Memory B cell (primary cell): ENCODE results near the gene TEX19.

Experiments used
- ATAC-seq: fragments of 150-1000 bp; cut with Tn5 transposase; 2 replicates; pipeline ENCODE4 v1.10.0; 2021; ENCODE audit warnings: low read depth, mild to moderate bottlenecking, moderate library complexity
- DNase-seq, 2 donors: peaks; one replicate each; pipeline ENCODE4 v3.0.0; 2022; ENCODE audit warnings: low spot score in 2 of 2
- H3K27ac Mint-ChIP-seq: one replicate; pipeline ENCODE4 v1.8.0; 2022; ENCODE audit warnings: mild to moderate bottlenecking, moderate library complexity, mixed read lengths
- H3K27me3 Mint-ChIP-seq: one replicate; pipeline ENCODE4 v1.8.0; 2022; ENCODE audit warnings: mixed read lengths
- H3K36me3 Mint-ChIP-seq: one replicate; pipeline ENCODE4 v1.8.0; 2022; ENCODE audit warnings: mild to moderate bottlenecking, mixed read lengths
- H3K4me1 Mint-ChIP-seq: one replicate; pipeline ENCODE4 v1.8.0; 2022; ENCODE audit warnings: mixed read lengths
- H3K4me3 Mint-ChIP-seq: one replicate; pipeline ENCODE4 v1.8.0; 2022; ENCODE audit warnings: mild to moderate bottlenecking, moderate library complexity, mixed read lengths
- H3K9me3 Mint-ChIP-seq: one replicate; pipeline ENCODE4 v1.8.0; 2022; ENCODE audit warnings: mixed read lengths

Gene TEX19

GRCh38 chr17:82388922-82389283, 29.9 kb downstream of the TEX19 start:
- no peak for DNase-seq
- Mint-ChIP-seq H3K4me1 (peaks cover 6% of the 10 kb centered on the region), H3K9me3 (no peaks in the 10 kb centered on the region)

GRCh38 chr17:82389379-82389778, 30.3 kb downstream of the TEX19 start:
- H3K4me1 Mint-ChIP-seq: peaks cover 6% of the 10 kb centered on the region
- no peaks in the 10 kb centered on the region for H3K9me3 Mint-ChIP-seq
- no peak overlapping the region for H3K27ac Mint-ChIP-seq
- ATAC-seq: no peak
- peaks cover 8% of the 10 kb centered on the region for H3K27me3 Mint-ChIP-seq
- H3K36me3 Mint-ChIP-seq: peaks cover 11% of the 10 kb centered on the region
- H3K4me3 Mint-ChIP-seq: no peak overlapping the region
- no peak for DNase-seq

More at GRCh38 chr17:82388922-82389283, 29.9 kb downstream of the TEX19 start:
- peaks cover 11% of the 10 kb centered on the region for H3K36me3 Mint-ChIP-seq
- H3K4me3 Mint-ChIP-seq: no peak overlapping the region
- no peak overlapping the region for H3K27ac Mint-ChIP-seq
- peaks cover 8% of the 10 kb centered on the region for H3K27me3 Mint-ChIP-seq
- ATAC-seq: no peak

DNA sequence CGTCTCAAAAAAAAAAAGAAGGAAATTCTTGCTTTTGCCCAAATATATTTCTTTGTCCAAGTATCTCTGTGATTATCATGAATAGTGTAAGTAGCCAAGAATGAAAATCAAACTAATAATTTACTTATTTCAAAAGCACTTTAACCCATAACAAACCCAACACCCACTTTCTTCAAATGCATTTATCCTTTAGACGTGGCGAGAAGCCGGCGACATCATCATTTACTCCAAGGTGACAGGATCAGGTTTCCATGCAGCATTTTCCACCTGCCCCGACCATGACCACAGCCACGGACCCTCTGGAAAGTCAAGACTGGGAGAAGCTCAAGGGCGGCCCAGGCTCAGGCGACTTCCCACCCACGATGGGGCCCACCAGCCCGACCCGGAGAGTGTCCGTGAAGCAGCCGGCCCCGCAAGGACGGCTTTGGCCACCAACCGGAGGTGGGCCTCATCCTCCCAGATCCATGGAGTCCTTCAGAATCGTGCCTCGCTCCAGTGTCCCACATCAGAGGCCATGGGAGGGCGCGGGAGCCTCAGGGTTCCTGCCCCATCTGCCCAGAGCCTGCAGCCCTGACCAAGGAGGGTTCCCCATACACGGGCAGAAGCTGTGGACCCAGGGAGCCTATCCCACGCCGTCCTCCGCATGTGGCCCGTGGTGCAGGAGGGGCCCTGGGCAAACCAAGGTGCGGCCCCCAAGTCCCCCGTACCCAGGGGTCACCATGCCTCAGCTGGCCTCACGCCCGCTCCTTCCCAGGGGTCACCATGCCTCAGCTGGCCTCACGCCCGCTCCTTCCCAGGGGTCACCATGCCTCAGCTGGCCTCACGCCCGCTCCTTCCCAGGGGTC, 31.2 kb downstream of the TEX19 start:
- Mint-ChIP-seq H3K9me3 (no peaks in the 10 kb centered on the region), H3K36me3 (peaks cover 11% of the 10 kb centered on the region), H3K27me3 (peaks cover 8% of the 10 kb centered on the region), H3K4me3 (no peak overlapping the region), H3K27ac (no peak overlapping the region), H3K4me1 (peaks cover 6% of the 10 kb centered on the region)
- DNase-seq (no peak), ATAC-seq (no peak)

- DNase-seq (no peak), ATAC-seq (no peak)
- Mint-ChIP-seq H3K36me3 (peaks cover 13% of the 10 kb centered on the region), H3K27me3 (peaks cover 7% of the 10 kb centered on the region), H3K4me3 (no peak overlapping the region), H3K27ac (no peak overlapping the region), H3K9me3 (no peaks in the 10 kb centered on the region), H3K4me1 (peaks cover 6% of the 10 kb centered on the region)
Measured at GRCh38 chr17:82390860-82391435, 31.9 kb downstream of the TEX19 start.

- Mint-ChIP-seq H3K27ac (no peak overlapping the region), H3K4me1 (peaks cover 6% of the 10 kb centered on the region), H3K36me3 (peaks cover 17% of the 10 kb centered on the region), H3K9me3 (no peaks in the 10 kb centered on the region), H3K27me3 (peaks cover under 1% of the 10 kb centered on the region), H3K4me3 (no peak overlapping the region)
- DNase-seq: no peak
- no peak for ATAC-seq
Measured at GRCh38 chr17:82391496-82392066, 32.5 kb downstream of the TEX19 start.

DNA sequence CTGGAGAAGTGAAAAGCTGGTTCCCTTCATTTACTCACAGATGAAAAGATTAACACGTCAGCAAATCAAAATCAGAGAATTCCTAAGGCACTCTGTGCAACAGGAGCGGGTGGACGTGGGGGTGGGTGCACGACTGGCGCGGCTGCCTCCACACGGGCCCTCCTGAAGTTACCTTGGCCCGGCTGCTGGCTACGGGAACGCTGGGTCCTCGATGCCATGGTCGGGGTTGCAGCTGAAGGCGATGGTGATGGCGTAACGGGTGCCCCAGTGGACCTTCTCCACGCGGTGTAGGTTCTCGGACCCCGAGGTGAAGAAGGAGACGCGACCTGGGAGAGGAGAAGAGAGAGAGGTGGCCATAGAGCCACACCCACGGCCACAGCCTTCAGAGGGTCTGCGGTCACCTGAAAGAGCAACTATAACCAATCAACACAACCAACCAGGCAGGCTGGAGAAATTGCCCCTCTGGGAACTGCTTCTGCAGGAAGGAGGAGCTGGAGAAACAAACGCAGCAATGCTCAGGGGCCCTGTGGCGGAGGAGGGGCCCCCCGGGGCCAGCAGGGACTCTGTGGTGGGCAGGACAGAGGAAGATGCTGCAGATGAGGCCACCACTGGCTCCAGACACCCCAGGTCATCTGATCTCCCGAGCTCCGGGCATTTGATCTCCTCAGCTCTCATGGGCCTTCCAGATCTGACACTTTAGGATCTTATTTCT, 33.3 kb downstream of the TEX19 start:
- no peak for DNase-seq

DNA sequence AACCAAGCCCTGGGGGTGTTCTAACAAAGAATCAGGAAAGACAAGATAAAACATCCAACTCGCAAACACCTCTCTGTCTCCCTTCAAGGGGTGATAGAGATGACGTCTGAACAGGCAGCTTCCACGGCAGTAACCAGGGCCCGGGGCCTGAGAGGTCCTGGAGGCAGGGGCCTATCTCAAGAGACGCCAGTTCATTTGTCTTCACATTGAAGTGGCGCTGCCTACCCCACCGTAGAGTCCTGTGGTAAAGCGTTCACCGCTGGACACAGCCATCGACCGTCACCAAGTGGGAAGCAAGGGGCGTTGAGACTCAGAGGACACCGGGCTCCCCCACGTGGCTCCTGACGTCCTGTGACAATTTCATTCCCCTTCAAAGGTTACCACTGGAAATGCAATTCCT, 33.9 kb downstream of the TEX19 start:
- H3K36me3 Mint-ChIP-seq: peaks cover 20% of the 10 kb centered on the region
- no peak overlapping the region for H3K4me3 Mint-ChIP-seq
- no peaks in the 10 kb centered on the region for H3K27me3 Mint-ChIP-seq
- ATAC-seq: no peak
- no peak for DNase-seq
- H3K9me3 Mint-ChIP-seq: no peaks in the 10 kb centered on the region
- H3K27ac Mint-ChIP-seq: no peak overlapping the region
- peaks cover under 1% of the 10 kb centered on the region for H3K4me1 Mint-ChIP-seq

More for the DNA sequence above, 33.3 kb downstream of the TEX19 start:
- H3K36me3 Mint-ChIP-seq: peaks cover 20% of the 10 kb centered on the region
- H3K27me3 Mint-ChIP-seq: no peaks in the 10 kb centered on the region
- peaks cover 6% of the 10 kb centered on the region for H3K4me1 Mint-ChIP-seq
- no peak overlapping the region for H3K4me3 Mint-ChIP-seq
- H3K9me3 Mint-ChIP-seq: no peaks in the 10 kb centered on the region
- no peak for ATAC-seq
- no peak overlapping the region for H3K27ac Mint-ChIP-seq

DNA sequence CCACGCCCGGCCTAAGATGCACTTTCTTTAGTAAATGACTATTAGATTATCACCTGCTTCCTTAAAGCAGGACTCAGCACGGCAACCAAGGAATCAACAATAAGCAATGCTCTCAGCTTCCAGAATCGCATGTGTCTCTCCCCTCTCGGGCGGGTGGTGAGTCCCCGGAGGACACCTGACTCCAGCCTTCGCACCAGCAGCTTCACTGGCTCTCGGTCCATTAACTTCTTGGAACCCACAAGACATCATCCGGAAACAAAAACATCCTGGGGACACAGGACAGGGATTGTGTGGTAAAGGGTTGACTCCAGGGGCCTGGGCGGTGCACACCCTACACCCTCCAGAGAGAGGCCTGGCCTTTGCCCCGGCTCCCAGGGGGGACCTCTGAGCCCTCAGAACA, 35.2 kb downstream of the TEX19 start:
- Mint-ChIP-seq H3K4me3 (no peak overlapping the region), H3K4me1 (no peaks in the 10 kb centered on the region), H3K27ac (no peak overlapping the region), H3K36me3 (peaks cover 20% of the 10 kb centered on the region), H3K27me3 (no peaks in the 10 kb centered on the region), H3K9me3 (no peaks in the 10 kb centered on the region)
- DNase-seq (no peak), ATAC-seq (no peak)

DNA sequence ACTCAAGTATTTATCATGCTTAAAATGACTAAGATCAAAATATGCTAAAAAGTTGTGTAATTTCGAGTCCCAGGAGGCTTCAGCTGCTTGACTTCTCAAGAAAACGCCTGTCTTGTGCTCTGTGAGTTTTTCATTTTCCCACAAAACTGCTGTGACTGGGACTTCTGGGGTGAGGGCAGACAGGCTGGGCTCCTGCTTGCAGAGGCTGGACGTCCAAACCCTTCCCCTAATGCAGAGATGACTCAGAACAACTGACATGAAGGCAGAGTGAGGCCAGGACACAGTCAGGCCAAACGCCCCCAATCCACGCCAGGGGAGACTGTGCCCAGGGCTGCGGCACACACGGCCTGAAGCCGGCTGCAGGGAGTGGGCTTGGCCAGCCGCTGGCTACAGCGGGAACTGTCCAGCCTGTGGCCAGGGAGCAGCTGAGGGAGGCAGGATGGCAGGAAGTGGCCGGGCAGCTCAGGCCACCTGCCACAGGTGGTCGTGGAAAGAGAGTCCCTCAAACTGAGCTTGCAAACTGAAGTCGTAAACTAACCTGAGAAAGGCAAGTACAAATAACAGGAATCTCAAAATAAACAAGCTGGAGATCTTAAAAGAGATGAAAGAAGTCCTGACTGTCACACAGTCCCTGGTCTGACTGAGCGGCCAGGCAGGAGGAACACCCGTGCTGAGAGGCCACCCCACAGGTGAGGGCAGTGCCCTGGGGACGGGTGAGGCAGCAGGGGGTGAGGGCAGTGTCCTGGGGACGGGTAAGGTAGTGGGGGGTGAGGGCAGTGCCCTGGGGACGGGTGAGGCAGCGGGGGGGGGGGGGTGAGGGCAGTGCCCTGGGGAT, 37.8 kb downstream of the TEX19 start:
- no peak overlapping the region for H3K27ac Mint-ChIP-seq
- ATAC-seq: no peak

GRCh38 chr17:82397449-82398335, 38.6 kb downstream of the TEX19 start:
- Mint-ChIP-seq H3K27me3 (no peaks in the 10 kb centered on the region), H3K36me3 (peaks cover 16% of the 10 kb centered on the region), H3K27ac (no peak overlapping the region), H3K4me1 (peaks cover 5% of the 10 kb centered on the region), H3K4me3 (no peak overlapping the region), H3K9me3 (no peaks in the 10 kb centered on the region)
- ATAC-seq (no peak), DNase-seq (no peak)

More for the DNA sequence above, 37.8 kb downstream of the TEX19 start:
- peaks cover 21% of the 10 kb centered on the region for H3K36me3 Mint-ChIP-seq
- no peaks in the 10 kb centered on the region for H3K9me3 Mint-ChIP-seq
- H3K4me3 Mint-ChIP-seq: no peak overlapping the region
- H3K27me3 Mint-ChIP-seq: no peaks in the 10 kb centered on the region
- no peak for DNase-seq
- H3K4me1 Mint-ChIP-seq: peaks cover 3% of the 10 kb centered on the region

GRCh38 chr17:82399041-82399441, 40.0 kb downstream of the TEX19 start:
- DNase-seq: no peak
- Mint-ChIP-seq H3K27ac (no peak overlapping the region), H3K4me1 (peaks cover 5% of the 10 kb centered on the region), H3K27me3 (no peaks in the 10 kb centered on the region), H3K9me3 (no peaks in the 10 kb centered on the region), H3K4me3 (no peak overlapping the region), H3K36me3 (peaks cover 17% of the 10 kb centered on the region)
- ATAC-seq: no peak

GRCh38 chr17:82399601-82400101, 40.6 kb downstream of the TEX19 start:
- Mint-ChIP-seq H3K4me3 (no peak overlapping the region), H3K36me3 (peaks cover 19% of the 10 kb centered on the region), H3K4me1 (peaks cover 5% of the 10 kb centered on the region), H3K27me3 (no peaks in the 10 kb centered on the region), H3K9me3 (no peaks in the 10 kb centered on the region), H3K27ac (no peak overlapping the region)
- ATAC-seq (no peak), DNase-seq (no peak)
